Breast epithelium (tissue), 4 donors: Measurements from ENCODE around the gene SNX13. TPM values are rescaled to one million over a fixed set of nuclear protein-coding genes. Genes with fewer than 3 reads are reported as not detected.

Experiments
- DNase-seq, 2 donors: peaks; one replicate each; pipeline ENCODE4 v3.0.0-alpha.2; 2019; ENCODE audit warnings: low spot score in 2 of 2
- H3K27ac ChIP-seq, 2 donors: fragments of 200-600 bp; sonication (generic) in 1 of 2; one replicate each; pipeline ENCODE4 v1.5.1; 2016 to 2019; ENCODE audit warnings: mild to moderate bottlenecking in 1 of 2
- H3K27me3 ChIP-seq, 2 donors: fragments of 200-600 bp; sonication (generic) in 1 of 2; one replicate each; pipeline versions ENCODE4 v1.5.1 to v1.6.0; 2017 to 2019; ENCODE audit warnings: control low read depth in 1 of 2, mild to moderate bottlenecking in 1 of 2
- H3K36me3 ChIP-seq: fragments of 200-600 bp; one replicate; pipeline ENCODE4 v1.5.1; 2019
- H3K4me1 ChIP-seq, 2 donors: fragments of 200-600 bp; sonication (generic); one replicate each; pipeline ENCODE4 v1.5.1; 2016 to 2019; ENCODE audit warnings: control low read depth in 1 of 2
- H3K4me3 ChIP-seq, 3 donors: fragments of 200-600 bp; sonication (generic); 1 replicate in 2 of 3; 2 replicates in 1 of 3; pipeline ENCODE4 v1.5.1; 2016 to 2019; ENCODE audit warnings: mild to moderate bottlenecking in 3 of 3, moderate library complexity in 2 of 3
- H3K9me3 ChIP-seq, 2 donors: fragments of 200-600 bp; sonication (generic) in 1 of 2; one replicate each; pipeline ENCODE4 v1.5.1; 2016 to 2019; ENCODE audit warnings: control low read depth in 1 of 2
- CTCF ChIP-seq, 3 donors: fragments of 450-650 bp; IDR thresholded peaks; one replicate each; pipeline ENCODE4 v1.5.1; 2016 to 2017; ENCODE audit warnings: antibody characterized with exemption in 3 of 3, mild to moderate bottlenecking in 3 of 3, moderate library complexity in 3 of 3
- POLR2A ChIP-seq: fragments of 450-650 bp; IDR thresholded peaks from one replicate; pipeline ENCODE4 v1.6.1; 2016; ENCODE audit warnings: antibody characterized with exemption, mild to moderate bottlenecking, moderate library complexity
- POLR2AphosphoS5 ChIP-seq, 3 donors: sonication (generic); formaldehyde crosslinking; IDR thresholded peaks; one replicate each; pipeline ENCODE4 v1.6.1; 2017; ENCODE audit warnings: antibody characterized with exemption in 3 of 3
- intact Hi-C: fragments of 100-400 bp; cut with DNase I; formaldehyde crosslinking; loops from one replicate; pipeline ENCODE4 v1.15.1; 2023; ENCODE audit warnings: low total_unique reads
- total RNA-seq, 3 donors: library from RNA; depleted of rRNA; stranded (reverse); fragments of >200 nt; gene quantifications; one replicate each; pipeline ENCODE4 v1.1.0, GENCODE V29; 2016

Gene SNX13
- total RNA-seq, 3 donors from 2014 or later: 62.6 to 89.9 (median 72.8) TPM

GRCh38 chr7:17928055-17928454, 12.2 kb downstream of the SNX13 start:
- no peak overlapping the region for H3K27ac ChIP-seq
- no peak for DNase-seq
- no peaks in the 10 kb centered on the region for H3K27me3 ChIP-seq
- no peak overlapping the region for H3K4me3 ChIP-seq
- TF ChIP-seq POLR2A (no peak), POLR2AphosphoS5 (IDR thresholded peaks at IDR 0.05) (no peak), CTCF (IDR thresholded peaks at IDR 0.05) (no peak)
- H3K9me3 ChIP-seq: no peaks in the 10 kb centered on the region
- H3K36me3 ChIP-seq: no peaks in the 10 kb centered on the region
- no peaks in the 10 kb centered on the region for H3K4me1 ChIP-seq
- intact Hi-C loops: no loop called here

GRCh38 chr7:17921857-17922416, 18.4 kb downstream of the SNX13 start:
- Histone ChIP-seq H3K4me1 (no peaks in the 10 kb centered on the region), H3K9me3 (no peaks in the 10 kb centered on the region), H3K27me3 (no peaks in the 10 kb centered on the region), H3K36me3 (no peaks in the 10 kb centered on the region), H3K4me3 (no peak overlapping the region), H3K27ac (no peak overlapping the region)
- TF ChIP-seq CTCF (IDR thresholded peaks at IDR 0.05) (no peak), POLR2A (no peak), POLR2AphosphoS5 (IDR thresholded peaks at IDR 0.05) (no peak)
- no peak for DNase-seq
- intact Hi-C loops: no loop called here

- H3K9me3 ChIP-seq: no peaks in the 10 kb centered on the region
- H3K27me3 ChIP-seq: no peaks in the 10 kb centered on the region
- no peak overlapping the region for H3K27ac ChIP-seq
- H3K36me3 ChIP-seq: no peaks in the 10 kb centered on the region
- no peak for DNase-seq
- intact Hi-C loops: no loop called here
- H3K4me1 ChIP-seq: no peaks in the 10 kb centered on the region
- no peak for TF ChIP-seq CTCF (IDR thresholded peaks at IDR 0.05)
- no peak for TF ChIP-seq POLR2AphosphoS5 (IDR thresholded peaks at IDR 0.05)
- no peak for TF ChIP-seq POLR2A
- no peak overlapping the region for H3K4me3 ChIP-seq
Measured at GRCh38 chr7:17917842-17918241, 22.5 kb downstream of the SNX13 start.

GRCh38 chr7:17916786-17917185, 23.5 kb downstream of the SNX13 start:
- H3K27me3 ChIP-seq: no peaks in the 10 kb centered on the region
- no peaks in the 10 kb centered on the region for H3K4me1 ChIP-seq
- intact Hi-C loops: no loop called here
- H3K4me3 ChIP-seq: no peak overlapping the region
- no peak for DNase-seq
- TF ChIP-seq POLR2A: no peak
- no peak for TF ChIP-seq POLR2AphosphoS5 (IDR thresholded peaks at IDR 0.05)
- TF ChIP-seq CTCF (IDR thresholded peaks at IDR 0.05): no peak
- H3K27ac ChIP-seq: no peak overlapping the region
- no peaks in the 10 kb centered on the region for H3K36me3 ChIP-seq
- H3K9me3 ChIP-seq: no peaks in the 10 kb centered on the region

GRCh38 chr7:17915796-17916195, 24.5 kb downstream of the SNX13 start:
- TF ChIP-seq CTCF (IDR thresholded peaks at IDR 0.05) (no peak), POLR2A (no peak), POLR2AphosphoS5 (IDR thresholded peaks at IDR 0.05) (no peak)
- Histone ChIP-seq H3K36me3 (no peaks in the 10 kb centered on the region), H3K4me1 (no peaks in the 10 kb centered on the region), H3K9me3 (no peaks in the 10 kb centered on the region), H3K27me3 (no peaks in the 10 kb centered on the region), H3K4me3 (no peak overlapping the region), H3K27ac (no peak overlapping the region)
- DNase-seq: no peak
- intact Hi-C loops: no loop called here
